Neural crest cell (in vitro differentiated cells): Measurements from ENCODE around the gene OARD1. TPM values are rescaled to one million over a fixed set of nuclear protein-coding genes. Genes with fewer than 3 reads are reported as not detected.

ENCODE experiments used
- DNase-seq: peaks from one replicate; pipeline ENCODE4 v3.0.0; 2021; ENCODE audit warnings: low read depth, mixed read lengths, low spot score
- H3K27ac Mint-ChIP-seq: one replicate; pipeline ENCODE4 v1.8.0; 2021; ENCODE audit warnings: mild to moderate bottlenecking, mixed read lengths; ENCODE audit not compliant: unreplicated experiment
- H3K27me3 Mint-ChIP-seq: 2 replicates; pipeline ENCODE4 v1.8.0; 2021; ENCODE audit warnings: low read depth, mild to moderate bottlenecking, mixed read lengths
- H3K36me3 Mint-ChIP-seq: 2 replicates; pipeline ENCODE4 v1.8.0; 2021; ENCODE audit warnings: low read depth, mild to moderate bottlenecking, mixed read lengths
- H3K4me1 Mint-ChIP-seq: 2 replicates; pipeline ENCODE4 v1.8.0; 2021; ENCODE audit warnings: mixed read lengths
- H3K4me3 Mint-ChIP-seq: one replicate; pipeline ENCODE4 v1.8.0; 2021; ENCODE audit warnings: mild to moderate bottlenecking, mixed read lengths
- H3K9me3 Mint-ChIP-seq: 2 replicates; pipeline ENCODE4 v1.8.0; 2021; ENCODE audit warnings: mixed read lengths
- total RNA-seq: library from RNA; stranded (reverse); gene quantifications from 2 replicates; pipeline ENCODE4 v1.2.1, GENCODE V29; 2021
- TF ChIP-seq, protein P1 (sequence below): fragments of 200-600 bp; sonication (generic); conservative IDR thresholded peaks from 2 replicates; pipeline ENCODE4 v1.5.0; 2021; ENCODE audit warnings: antibody characterized with exemption, mild to moderate bottlenecking

The OARD1 gene
- total RNA-seq, 1 donor from 2014 or later, result 32.9 TPM

- Mint-ChIP-seq H3K27ac (no peak overlapping the region), H3K27me3 (no peaks in the 10 kb centered on the region), H3K9me3 (no peaks in the 10 kb centered on the region), H3K4me1 (peaks cover 22% of the 10 kb centered on the region), H3K4me3 (no peak overlapping the region), H3K36me3 (no peaks in the 10 kb centered on the region)
- TF ChIP-seq, protein P1, sequence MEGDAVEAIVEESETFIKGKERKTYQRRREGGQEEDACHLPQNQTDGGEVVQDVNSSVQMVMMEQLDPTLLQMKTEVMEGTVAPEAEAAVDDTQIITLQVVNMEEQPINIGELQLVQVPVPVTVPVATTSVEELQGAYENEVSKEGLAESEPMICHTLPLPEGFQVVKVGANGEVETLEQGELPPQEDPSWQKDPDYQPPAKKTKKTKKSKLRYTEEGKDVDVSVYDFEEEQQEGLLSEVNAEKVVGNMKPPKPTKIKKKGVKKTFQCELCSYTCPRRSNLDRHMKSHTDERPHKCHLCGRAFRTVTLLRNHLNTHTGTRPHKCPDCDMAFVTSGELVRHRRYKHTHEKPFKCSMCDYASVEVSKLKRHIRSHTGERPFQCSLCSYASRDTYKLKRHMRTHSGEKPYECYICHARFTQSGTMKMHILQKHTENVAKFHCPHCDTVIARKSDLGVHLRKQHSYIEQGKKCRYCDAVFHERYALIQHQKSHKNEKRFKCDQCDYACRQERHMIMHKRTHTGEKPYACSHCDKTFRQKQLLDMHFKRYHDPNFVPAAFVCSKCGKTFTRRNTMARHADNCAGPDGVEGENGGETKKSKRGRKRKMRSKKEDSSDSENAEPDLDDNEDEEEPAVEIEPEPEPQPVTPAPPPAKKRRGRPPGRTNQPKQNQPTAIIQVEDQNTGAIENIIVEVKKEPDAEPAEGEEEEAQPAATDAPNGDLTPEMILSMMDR, result no peak
- no peak for DNase-seq
Observed at GRCh38 chr6:41054511-41054910, 17.6 kb downstream of the OARD1 start.

GRCh38 chr6:41053041-41053440 is 19.1 kb downstream of the OARD1 start, which contains the start of gene APOBEC2:
Gene APOBEC2 (plus strand): TSS chr6:41053202. CDS start chr6:41053348, 146 bp downstream.
- H3K27me3 Mint-ChIP-seq, result no peaks in the 10 kb centered on the region
- H3K36me3 Mint-ChIP-seq, result no peaks in the 10 kb centered on the region
- DNase-seq, result no peak
- H3K4me1 Mint-ChIP-seq, result peaks cover 28% of the 10 kb centered on the region
- no peak within 1 kb of the TSS for H3K4me3 Mint-ChIP-seq
- no peaks in the 10 kb centered on the region for H3K9me3 Mint-ChIP-seq
- TF ChIP-seq, protein P1, result no peak
- H3K27ac Mint-ChIP-seq, result peak within 1 kb of the TSS; percentile 6

DNA sequence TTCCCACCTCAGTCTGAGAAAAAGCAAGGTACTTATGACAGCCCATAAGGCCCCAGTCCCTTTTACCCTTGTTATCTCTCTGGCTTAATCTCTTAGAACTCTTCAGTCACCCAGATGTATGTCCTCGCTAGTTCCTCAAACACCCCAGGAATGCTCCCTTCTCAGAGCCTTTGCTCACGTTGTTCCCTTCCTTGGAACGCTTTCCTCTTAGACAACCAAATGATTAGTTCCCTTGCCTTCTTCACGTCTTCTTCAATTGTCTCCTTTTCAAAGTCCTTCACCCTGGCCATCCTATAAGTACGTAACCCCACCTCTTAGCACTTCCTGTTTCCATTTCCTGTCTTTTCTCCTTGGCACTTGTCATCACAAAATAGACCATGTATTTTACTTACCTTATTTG is 20.3 kb downstream of the OARD1 start:
- H3K9me3 Mint-ChIP-seq, result no peaks in the 10 kb centered on the region
- DNase-seq, result no peak
- no peaks in the 10 kb centered on the region for H3K27me3 Mint-ChIP-seq
- TF ChIP-seq, protein P1, result no peak
- H3K4me1 Mint-ChIP-seq, result peaks cover 28% of the 10 kb centered on the region
- no peaks in the 10 kb centered on the region for H3K36me3 Mint-ChIP-seq
- H3K27ac Mint-ChIP-seq, result peak overlapping the region; percentile 23
- no peak overlapping the region for H3K4me3 Mint-ChIP-seq

DNA sequence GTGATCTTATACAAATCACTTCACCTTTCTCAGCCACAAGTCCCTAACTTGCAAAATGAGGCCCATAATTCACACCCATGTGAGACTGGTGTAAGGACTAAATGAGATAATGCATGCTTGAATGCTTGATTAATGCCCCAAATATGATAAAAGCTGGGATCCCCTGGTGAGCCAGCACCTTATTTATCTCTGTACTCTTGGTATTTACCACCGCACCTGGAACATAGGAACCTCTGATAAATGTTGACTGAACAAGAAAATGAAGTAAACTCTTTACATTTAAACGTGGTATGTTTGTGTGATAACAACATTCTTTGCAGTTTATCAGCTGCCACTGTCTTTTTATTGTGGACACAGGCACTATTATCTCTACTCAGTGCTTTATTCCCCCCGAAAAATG is 21.6 kb downstream of the OARD1 start:
- Mint-ChIP-seq H3K9me3 (no peaks in the 10 kb centered on the region), H3K27me3 (no peaks in the 10 kb centered on the region), H3K36me3 (no peaks in the 10 kb centered on the region), H3K4me3 (no peak overlapping the region), H3K4me1 (peaks cover 28% of the 10 kb centered on the region), H3K27ac (no peak overlapping the region)
- no peak for DNase-seq
- TF ChIP-seq, protein P1, result no peak

- H3K27me3 Mint-ChIP-seq, result no peaks in the 10 kb centered on the region
- no peak for DNase-seq
- H3K36me3 Mint-ChIP-seq, result no peaks in the 10 kb centered on the region
- no peak overlapping the region for H3K27ac Mint-ChIP-seq
- H3K9me3 Mint-ChIP-seq, result no peaks in the 10 kb centered on the region
- peaks cover 24% of the 10 kb centered on the region for H3K4me1 Mint-ChIP-seq
- no peak overlapping the region for H3K4me3 Mint-ChIP-seq
- TF ChIP-seq, protein P1, result no peak
Observed at GRCh38 chr6:41049955-41050354, 22.2 kb downstream of the OARD1 start.

GRCh38 chr6:41049521-41049920 is 22.6 kb downstream of the OARD1 start:
- TF ChIP-seq, protein P1, result no peak
- Mint-ChIP-seq H3K27me3 (no peaks in the 10 kb centered on the region), H3K27ac (peak overlapping the region; percentile 87), H3K4me3 (no peak overlapping the region), H3K36me3 (no peaks in the 10 kb centered on the region), H3K9me3 (no peaks in the 10 kb centered on the region), H3K4me1 (peaks cover 23% of the 10 kb centered on the region)
- DNase-seq, result no peak
